SK-N-SH (cell line): ENCODE measurements around the gene ABI1. TPM values are rescaled to one million over a fixed set of nuclear protein-coding genes. Genes with fewer than 3 reads are reported as not detected.

Experiments used
- CTCF ChIA-PET: fragments of 300-600, 350-600 bp; formaldehyde crosslinking; extraction: SDS; loops from one replicate; lab custom pipeline; 2021; lab: Yijun Ruan, JAX
- POLR2A ChIA-PET: fragments of 350-600 bp; sonication (Branson Sonifier 250); formaldehyde crosslinking; extraction: SDS; loops from one replicate; lab custom pipeline; 2020; ENCODE audit warnings: antibody characterized with exemption, inconsistent platforms; lab: Yijun Ruan, JAX
- DNase-seq: peaks from one replicate; pipeline ENCODE4 v3.0.0; 2012
- H2AFZ ChIP-seq: fragments of 200-600 bp; sonication (generic); 2 replicates; pipeline ENCODE4 v1.8.1; 2016; ENCODE audit warnings: antibody characterized with exemption, mild to moderate bottlenecking, low read depth
- H3F3A ChIP-seq: fragments of 200-600 bp; sonication (generic); replicated peaks from 2 replicates; pipeline ENCODE3; 2016; ENCODE audit warnings: antibody characterized with exemption, mild to moderate bottlenecking; ENCODE audit not compliant: insufficient read depth
- H3K27ac ChIP-seq, 2 experiments: fragments of 200-500 bp in 1 of 2; fragments of 200-600 bp in 1 of 2; sonication (Bioruptor generic) in 1 of 2; sonication (generic), shearing (Covaris generic) in 1 of 2; 2 replicates each; pipeline versions ENCODE4 v1.5.1 to v1.6.1; 2014 to 2016; ENCODE audit warnings: low read depth in 2 of 2, inconsistent platforms in 1 of 2, low read length in 1 of 2, mild to moderate bottlenecking in 1 of 2, mixed read lengths in 1 of 2
- H3K27me3 ChIP-seq: fragments of 200-600 bp; sonication (generic), shearing (Covaris generic); 2 replicates; pipeline ENCODE4 v1.6.1; 2016; ENCODE audit warnings: mixed run types; ENCODE audit not compliant: insufficient read depth
- H3K36me3 ChIP-seq, 2 experiments: fragments of 200-500 bp in 1 of 2; fragments of 200-600 bp in 1 of 2; sonication (Bioruptor generic) in 1 of 2; sonication (generic) in 1 of 2; replicated peaks in 1 of 2; 2 replicates each; pipeline versions ENCODE3 to v1.5.1; 2014 to 2016; ENCODE audit warnings: low read length in 1 of 2, mild to moderate bottlenecking in 1 of 2; ENCODE audit not compliant: insufficient read depth in 2 of 2, control insufficient read depth in 1 of 2
- H3K4me1 ChIP-seq, 2 experiments: fragments of 200-500 bp in 1 of 2; fragments of 200-600 bp in 1 of 2; sonication (Bioruptor generic) in 1 of 2; sonication (generic), shearing (Covaris generic) in 1 of 2; 2 replicates each; pipeline versions ENCODE4 v1.5.1 to v1.6.1; 2014 to 2016; ENCODE audit warnings: low read depth in 1 of 2, low read length in 1 of 2, mixed run types in 1 of 2; ENCODE audit not compliant: insufficient read depth in 2 of 2, control insufficient read depth in 1 of 2
- H3K4me2 ChIP-seq: fragments of 200-600 bp; sonication (generic), shearing (Covaris generic); 2 replicates; pipeline ENCODE4 v1.6.1; 2017; ENCODE audit warnings: mixed run types
- H3K4me3 ChIP-seq, 2 experiments: fragments of 200-500 bp in 1 of 2; fragments of 200-600 bp in 1 of 2; sonication (Bioruptor generic) in 1 of 2; sonication (generic), shearing (Covaris generic) in 1 of 2; 2 replicates each; pipeline versions ENCODE4 v1.5.1 to v1.8.1; 2014 to 2016; ENCODE audit warnings: low read depth in 2 of 2, inconsistent platforms in 1 of 2, low read length in 1 of 2, mild to moderate bottlenecking in 1 of 2, mixed read lengths in 1 of 2, moderate library complexity in 1 of 2
- H3K79me2 ChIP-seq: fragments of 200-600 bp; sonication (generic); 2 replicates; pipeline ENCODE4 v1.8.1; 2017; ENCODE audit warnings: mild to moderate bottlenecking; ENCODE audit not compliant: insufficient read depth
- H3K9ac ChIP-seq: fragments of 200-600 bp; sonication (generic); 2 replicates; pipeline ENCODE4 v1.6.1; 2017; ENCODE audit warnings: mixed run types
- H3K9me2 ChIP-seq: fragments of 200-600 bp; sonication (generic); 2 replicates; pipeline ENCODE4 v1.6.1; 2017; ENCODE audit warnings: mixed run types
- H3K9me3 ChIP-seq: fragments of 200-600 bp; sonication (generic); 2 replicates; pipeline ENCODE4 v1.6.1; 2017; ENCODE audit warnings: mixed run types, mild to moderate bottlenecking, moderate library complexity
- H4K20me1 ChIP-seq: fragments of 200-600 bp; sonication (generic); 2 replicates; pipeline ENCODE4 v1.6.1; 2017; ENCODE audit warnings: mild to moderate bottlenecking, mixed run types; ENCODE audit not compliant: insufficient read depth
- CHD2 ChIP-seq: fragments of 150-350 bp; IDR thresholded peaks from 2 replicates; pipeline ENCODE4 v1.6.1; 2018; ENCODE audit warnings: low read length; ENCODE audit not compliant: partially characterized antibody
- FOXJ3 ChIP-seq: sonication (generic); formaldehyde crosslinking; IDR thresholded peaks from 2 replicates; pipeline ENCODE4 v1.5.1; 2020; ENCODE audit warnings: mild to moderate bottlenecking, missing genetic modification reagents
- JUND ChIP-seq: IDR thresholded peaks from 2 replicates; pipeline ENCODE4 v1.4.0; 2012
- RCOR1 ChIP-seq: fragments of 150-350 bp; IDR thresholded peaks from 2 replicates; pipeline ENCODE4 v1.6.1; 2017; ENCODE audit warnings: antibody characterized with exemption, low read length
- RXRA ChIP-seq: IDR thresholded peaks from 2 replicates; pipeline ENCODE4 v1.4.0; 2012; ENCODE audit warnings: low read depth, mild to moderate bottlenecking, borderline replicate concordance
- SIN3A ChIP-seq: IDR thresholded peaks from 2 replicates; pipeline ENCODE4 v1.6.1; 2012; ENCODE audit warnings: low read depth, mild to moderate bottlenecking, low read length, moderate library complexity, borderline replicate concordance
- USF1 ChIP-seq: IDR thresholded peaks from 2 replicates; pipeline ENCODE4 v1.4.0; 2012; ENCODE audit warnings: low read depth, borderline replicate concordance
- WGBS: methylation state at CpG from one replicate; pipeline ENCODE4 v1.1.6; 2017; ENCODE audit warnings: low lambda C conversion rate; 5-methylcytosine and 5-hydroxymethylcytosine counted together
- polyA plus RNA-seq, 3 experiments: library from polyadenylated mRNA; depleted of rRNA; stranded (reverse); fragments of >200 nt; gene quantifications; 2 replicates each; pipeline ENCODE4 v1.2.3, GENCODE V29; 2012
- TF ChIP-seq, protein P1 (sequence below): IDR thresholded peaks from 2 replicates; pipeline ENCODE4 v1.4.0; 2012; ENCODE audit warnings: low read depth
- TF ChIP-seq, protein P2 (sequence below): IDR thresholded peaks from 2 replicates; pipeline ENCODE4; 2012
- TF ChIP-seq, protein P3 (sequence below): fragments of 150-350 bp; IDR thresholded peaks from 2 replicates; pipeline ENCODE4 v1.6.1; 2017; ENCODE audit warnings: antibody characterized with exemption, low read length, low read depth, borderline replicate concordance

Gene ABI1
- polyA plus RNA-seq, 1 of the 3 experiments (the other 2 are of a cell fraction) = 36.7 TPM

GRCh38 chr10:26798298-26798697, 62.5 kb downstream of the ABI1 start:
- POLR2A ChIA-PET = no interaction called here
- TF ChIP-seq RXRA (no peak), CHD2 (no peak), JUND (no peak), RCOR1 (no peak), FOXJ3 (CRISPR knock-in tag) (no peak), SIN3A (no peak), USF1 (no peak)
- TF ChIP-seq, protein P1, sequence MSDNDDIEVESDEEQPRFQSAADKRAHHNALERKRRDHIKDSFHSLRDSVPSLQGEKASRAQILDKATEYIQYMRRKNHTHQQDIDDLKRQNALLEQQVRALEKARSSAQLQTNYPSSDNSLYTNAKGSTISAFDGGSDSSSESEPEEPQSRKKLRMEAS = no peak
- TF ChIP-seq, protein P2, sequence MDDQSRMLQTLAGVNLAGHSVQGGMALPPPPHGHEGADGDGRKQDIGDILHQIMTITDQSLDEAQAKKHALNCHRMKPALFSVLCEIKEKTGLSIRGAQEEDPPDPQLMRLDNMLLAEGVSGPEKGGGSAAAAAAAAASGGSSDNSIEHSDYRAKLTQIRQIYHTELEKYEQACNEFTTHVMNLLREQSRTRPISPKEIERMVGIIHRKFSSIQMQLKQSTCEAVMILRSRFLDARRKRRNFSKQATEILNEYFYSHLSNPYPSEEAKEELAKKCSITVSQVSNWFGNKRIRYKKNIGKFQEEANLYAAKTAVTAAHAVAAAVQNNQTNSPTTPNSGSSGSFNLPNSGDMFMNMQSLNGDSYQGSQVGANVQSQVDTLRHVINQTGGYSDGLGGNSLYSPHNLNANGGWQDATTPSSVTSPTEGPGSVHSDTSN = no peak

DNA sequence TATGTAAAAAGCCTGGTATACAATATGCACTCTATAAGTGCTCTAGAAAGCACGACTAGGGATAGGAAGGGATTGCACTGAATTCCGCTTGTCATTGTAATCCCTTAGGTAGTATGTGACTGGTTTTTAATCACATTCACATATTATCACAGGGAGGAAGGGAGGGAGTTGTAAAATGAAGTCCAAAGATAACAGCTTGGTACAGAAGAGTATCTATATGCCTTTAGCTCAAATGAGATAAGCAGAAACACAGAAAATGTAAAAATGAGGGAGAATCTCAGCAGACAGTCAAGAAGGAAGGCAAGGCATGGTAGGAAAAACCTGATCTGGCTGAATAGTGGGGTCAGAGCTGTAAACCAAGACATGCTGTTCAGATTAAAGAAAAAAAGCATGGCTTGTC, 63.4 kb downstream of the ABI1 start:
- H3K9ac ChIP-seq = no peak overlapping the region
- WGBS = 96% methylated on average over 2 of the region's 2 CpGs
- H3K4me2 ChIP-seq = no peak overlapping the region
- H3K9me3 ChIP-seq = no peaks in the 10 kb centered on the region; the same call in 1 of the 2 replicates
- TF ChIP-seq, protein P3, sequence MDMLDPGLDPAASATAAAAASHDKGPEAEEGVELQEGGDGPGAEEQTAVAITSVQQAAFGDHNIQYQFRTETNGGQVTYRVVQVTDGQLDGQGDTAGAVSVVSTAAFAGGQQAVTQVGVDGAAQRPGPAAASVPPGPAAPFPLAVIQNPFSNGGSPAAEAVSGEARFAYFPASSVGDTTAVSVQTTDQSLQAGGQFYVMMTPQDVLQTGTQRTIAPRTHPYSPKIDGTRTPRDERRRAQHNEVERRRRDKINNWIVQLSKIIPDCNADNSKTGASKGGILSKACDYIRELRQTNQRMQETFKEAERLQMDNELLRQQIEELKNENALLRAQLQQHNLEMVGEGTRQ = no peak
- TF ChIP-seq, all 33 proteins: peak for 0
- Histone ChIP-seq H3K79me2 (peaks cover 96% of the 10 kb centered on the region), H2AFZ (no peak overlapping the region), H4K20me1 (peaks cover 39% of the 10 kb centered on the region; the same call in 1 of the 2 replicates), H3K36me3 (peaks cover 0 to 4% of the 10 kb centered on the region in 2 experiments), H3K27me3 (no peaks in the 10 kb centered on the region), H3K27ac (no peak overlapping the region), H3K4me1 (0 out of 4 replicates have a peak, but pooled peaks cover 0 to 4% of the 10 kb centered on the region in 2 experiments), H3K4me3 (no peak overlapping the region), H3F3A (peaks cover 11% of the 10 kb centered on the region), H3K9me2 (no peaks in the 10 kb centered on the region)
- CTCF ChIA-PET = interaction anchor here (1.3 to 1.4 kb wide), 2 partner anchors 22 to 63 kb away, joined by 3 read pairs; partner anchors contain the start of gene ABI1
- POLR2A ChIA-PET = no interaction called here
- no peak for DNase-seq

More at GRCh38 chr10:26798298-26798697, 62.5 kb downstream of the ABI1 start:
- no peak overlapping the region for H2AFZ ChIP-seq
- no peaks in the 10 kb centered on the region; the same call in 1 of the 2 replicates for H3K9me3 ChIP-seq
- peaks cover 8% of the 10 kb centered on the region for H3F3A ChIP-seq
- CTCF ChIA-PET = interaction anchor here (1.3 kb wide), 1 partner anchor 62 kb away, joined by 3 read pairs; the partner anchor contains the start of gene ABI1
- WGBS = 89% methylated on average over 5 of the region's 5 CpGs
- H3K27me3 ChIP-seq = no peaks in the 10 kb centered on the region
- peaks cover 0 to 4% of the 10 kb centered on the region in 2 experiments for H3K36me3 ChIP-seq
- peaks cover 98% of the 10 kb centered on the region for H3K79me2 ChIP-seq
- no peak overlapping the region for H3K27ac ChIP-seq
- H3K4me1 ChIP-seq = no peaks in the 10 kb centered on the region
- no peak overlapping the region for H3K9ac ChIP-seq
- no peak overlapping the region for H3K4me2 ChIP-seq
- DNase-seq = no peak
- H4K20me1 ChIP-seq = peaks cover 43% of the 10 kb centered on the region
- no peak overlapping the region for H3K4me3 ChIP-seq
- no peaks in the 10 kb centered on the region for H3K9me2 ChIP-seq
